HEK293T (cell line): ENCODE data around the gene GALNT13.

Experiments
- BHLHE40 ChIP-seq: fragments of 450-650 bp; IDR thresholded peaks from 2 replicates; pipeline ENCODE4 v1.6.1; 2016; ENCODE audit warnings: mild to moderate bottlenecking, moderate library complexity, borderline replicate concordance
- CTBP1 ChIP-seq: fragments of 450-650 bp; IDR thresholded peaks from 2 replicates; pipeline ENCODE4 v1.6.1; 2016; ENCODE audit warnings: borderline replicate concordance
- ELF4 ChIP-seq: fragments of 450-650 bp; IDR thresholded peaks from 2 replicates; pipeline ENCODE4 v1.6.1; 2017; ENCODE audit warnings: antibody characterized with exemption
- FOXA1 ChIP-seq: fragments of 450-650 bp; IDR thresholded peaks from 2 replicates; pipeline ENCODE4 v1.6.1; 2016; ENCODE audit warnings: mild to moderate bottlenecking
- FOXK2 ChIP-seq: fragments of 450-650 bp; IDR thresholded peaks from 2 replicates; pipeline ENCODE4 v1.6.1; 2016; ENCODE audit warnings: mild to moderate bottlenecking
- HDGF ChIP-seq: fragments of 450-650 bp; IDR thresholded peaks from 2 replicates; pipeline ENCODE4 v1.6.1; 2017; ENCODE audit warnings: antibody characterized with exemption, borderline replicate concordance
- L3MBTL2 ChIP-seq: fragments of 450-650 bp; conservative IDR thresholded peaks from 2 replicates; pipeline ENCODE4 v1.6.1; 2016; ENCODE audit warnings: mild to moderate bottlenecking
- PKNOX1 ChIP-seq: fragments of 450-650 bp; IDR thresholded peaks from 2 replicates; pipeline ENCODE4 v1.6.1; 2016
- SP1 ChIP-seq: fragments of 450-650 bp; IDR thresholded peaks from 2 replicates; pipeline ENCODE4 v1.6.1; 2017
- SUZ12 ChIP-seq: fragments of 450-650 bp; IDR thresholded peaks from 2 replicates; pipeline ENCODE4 v1.6.1; 2016; ENCODE audit warnings: mild to moderate bottlenecking
- TARDBP ChIP-seq: fragments of 450-650 bp; IDR thresholded peaks from 2 replicates; pipeline ENCODE4 v1.6.1; 2016
- ZNF384 ChIP-seq: fragments of 450-650 bp; IDR thresholded peaks from 2 replicates; pipeline ENCODE4 v1.6.1; 2016

GRCh38 chr2:154093856-154094255 is 222.1 kb downstream of the GALNT13 start:
- TF ChIP-seq FOXK2 (no peak), SUZ12 (no peak), ELF4 (no peak), SP1 (no peak), FOXA1 (no peak), CTBP1 (no peak), L3MBTL2 (no peak), TARDBP (no peak), HDGF (no peak), ZNF384 (no peak), PKNOX1 (no peak), BHLHE40 (no peak)
